ENCODE measurements around the gene TOX2. TPM values are rescaled to one million over a fixed set of nuclear protein-coding genes. Genes with fewer than 3 reads are reported as not detected.

The TOX2 gene
- total RNA-seq, 2 experiments from 2014 or later: 1.5 to 1.7 TPM

DNA sequence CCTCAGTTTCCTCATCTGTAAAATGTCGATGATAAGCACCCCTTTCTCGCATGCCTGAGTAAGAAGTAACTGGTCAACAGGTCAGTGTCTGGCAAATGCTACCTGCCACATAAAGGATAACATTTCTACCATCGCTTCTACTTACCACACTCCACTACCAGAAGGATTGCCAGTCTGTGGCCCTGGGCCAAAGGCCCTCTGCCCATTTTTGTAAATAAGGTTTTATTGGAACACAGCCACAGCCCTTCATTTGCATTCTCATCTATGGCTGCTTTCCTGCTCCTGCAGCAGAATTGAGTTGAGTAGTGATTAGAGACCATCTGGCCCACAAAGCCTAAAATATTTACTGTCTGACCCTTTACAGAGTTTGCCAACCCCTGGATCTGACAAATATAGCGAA is 121.8 kb downstream of the TOX2 start:
- no peak for ATAC-seq
- Mint-ChIP-seq H3K36me3 (ENCODE audit: low read depth) (no peaks in the 10 kb centered on the region), H3K4me3 (no peak overlapping the region), H3K27ac (no peak overlapping the region), H3K4me1 (ENCODE audit: low read depth) (peaks cover 15% of the 10 kb centered on the region), H3K9me3 (peaks cover 2% of the 10 kb centered on the region), H3K27me3 (peaks cover 13% of the 10 kb centered on the region)
- DNase-seq: no peak
- TF ChIP-seq, protein P1, sequence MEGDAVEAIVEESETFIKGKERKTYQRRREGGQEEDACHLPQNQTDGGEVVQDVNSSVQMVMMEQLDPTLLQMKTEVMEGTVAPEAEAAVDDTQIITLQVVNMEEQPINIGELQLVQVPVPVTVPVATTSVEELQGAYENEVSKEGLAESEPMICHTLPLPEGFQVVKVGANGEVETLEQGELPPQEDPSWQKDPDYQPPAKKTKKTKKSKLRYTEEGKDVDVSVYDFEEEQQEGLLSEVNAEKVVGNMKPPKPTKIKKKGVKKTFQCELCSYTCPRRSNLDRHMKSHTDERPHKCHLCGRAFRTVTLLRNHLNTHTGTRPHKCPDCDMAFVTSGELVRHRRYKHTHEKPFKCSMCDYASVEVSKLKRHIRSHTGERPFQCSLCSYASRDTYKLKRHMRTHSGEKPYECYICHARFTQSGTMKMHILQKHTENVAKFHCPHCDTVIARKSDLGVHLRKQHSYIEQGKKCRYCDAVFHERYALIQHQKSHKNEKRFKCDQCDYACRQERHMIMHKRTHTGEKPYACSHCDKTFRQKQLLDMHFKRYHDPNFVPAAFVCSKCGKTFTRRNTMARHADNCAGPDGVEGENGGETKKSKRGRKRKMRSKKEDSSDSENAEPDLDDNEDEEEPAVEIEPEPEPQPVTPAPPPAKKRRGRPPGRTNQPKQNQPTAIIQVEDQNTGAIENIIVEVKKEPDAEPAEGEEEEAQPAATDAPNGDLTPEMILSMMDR (IDR thresholded peaks at IDR 0.05): no peak
- intact Hi-C loops (cut with micrococcal nuclease): no loop called here
- ChIA-PET POLR2A (no interaction called here), CTCF (no interaction called here)

DNA sequence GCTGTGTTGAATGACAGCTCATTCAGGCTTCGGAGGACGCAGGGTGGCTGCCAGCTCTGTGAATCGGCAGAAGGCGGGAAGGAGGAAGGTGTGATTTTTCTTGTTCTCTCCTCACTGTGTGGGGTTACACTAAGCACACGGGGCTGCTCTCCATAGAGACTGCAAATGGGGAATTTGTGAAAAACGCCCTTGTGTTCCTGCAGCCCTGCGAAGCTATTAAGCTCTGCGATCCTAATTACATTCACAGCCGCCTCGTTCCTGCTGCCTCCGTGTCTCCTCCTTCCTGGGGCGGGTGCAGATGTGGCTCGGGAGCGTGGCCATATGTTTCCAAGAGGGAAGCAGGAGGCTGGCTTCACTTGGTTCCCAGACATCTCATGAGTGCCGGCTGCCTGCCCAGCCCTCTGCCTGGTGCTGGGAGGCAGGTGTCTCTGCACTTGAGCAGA is 124.0 kb downstream of the TOX2 start:
- H3K27ac Mint-ChIP-seq: no peak overlapping the region
- H3K4me1 Mint-ChIP-seq (ENCODE audit: low read depth): peaks cover 7% of the 10 kb centered on the region
- H3K4me3 Mint-ChIP-seq: no peak overlapping the region
- peaks cover 10% of the 10 kb centered on the region for H3K27me3 Mint-ChIP-seq
- POLR2A ChIA-PET: no interaction called here
- intact Hi-C loops (cut with micrococcal nuclease): no loop called here
- no peaks in the 10 kb centered on the region for H3K36me3 Mint-ChIP-seq (ENCODE audit: low read depth)
- ATAC-seq: no peak
- TF ChIP-seq, protein P1 (IDR thresholded peaks at IDR 0.05): no peak
- CTCF ChIA-PET: interaction anchor here (1.0 to 1.4 kb wide), 2 partner anchors 9 to 19 kb away, joined by 3 to 4 read pairs; no protein-coding TSS in a partner anchor
- DNase-seq: no peak
- H3K9me3 Mint-ChIP-seq: peaks cover 2% of the 10 kb centered on the region

DNA sequence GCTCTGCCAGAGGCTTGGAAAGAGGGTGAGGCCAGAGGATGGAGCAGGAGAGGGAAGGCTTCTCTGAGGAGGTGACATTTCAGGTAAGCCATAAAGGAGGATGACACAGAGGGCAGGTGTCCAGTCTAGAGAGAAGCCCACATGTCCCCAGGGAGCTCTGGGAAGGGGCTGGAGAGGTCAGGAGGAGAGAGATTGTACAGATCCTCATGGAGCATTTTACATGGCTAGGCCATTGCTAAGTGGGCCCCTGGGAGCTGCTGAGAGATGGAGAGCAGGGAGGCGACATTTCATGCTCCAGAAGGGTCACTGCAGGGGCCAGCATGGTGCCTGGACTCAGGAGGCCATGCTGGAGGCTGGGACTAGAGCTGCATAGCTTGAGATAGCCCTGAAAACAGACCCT is 124.5 kb downstream of the TOX2 start:
- peaks cover 7% of the 10 kb centered on the region for H3K4me1 Mint-ChIP-seq (ENCODE audit: low read depth)

DNA sequence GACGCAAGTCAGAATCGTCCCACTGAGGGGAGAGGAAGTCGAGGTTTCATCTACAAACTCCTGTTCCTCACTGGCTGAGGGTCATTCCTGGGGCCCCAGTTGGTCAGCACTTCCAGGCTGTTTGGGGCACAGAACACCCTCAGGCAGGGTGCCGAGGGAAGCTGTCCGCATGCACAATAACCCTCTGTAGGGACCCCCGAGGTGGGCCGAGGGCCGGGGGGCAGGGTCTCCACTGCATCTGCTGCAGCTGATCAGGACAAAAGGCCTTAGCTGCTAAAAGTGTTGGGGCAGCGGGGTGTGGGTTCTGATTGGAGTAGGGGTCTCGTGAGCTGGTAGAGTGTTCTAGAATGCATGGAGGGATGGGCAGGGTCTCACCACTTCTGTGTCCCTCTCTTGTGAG is 125.1 kb downstream of the TOX2 start:
- Mint-ChIP-seq H3K4me3 (no peak overlapping the region), H3K4me1 (ENCODE audit: low read depth) (peaks cover 6% of the 10 kb centered on the region), H3K27ac (no peak overlapping the region), H3K27me3 (peaks cover 9% of the 10 kb centered on the region), H3K36me3 (ENCODE audit: low read depth) (no peaks in the 10 kb centered on the region), H3K9me3 (peaks cover 2% of the 10 kb centered on the region)
- ATAC-seq: no peak
- TF ChIP-seq, protein P1 (IDR thresholded peaks at IDR 0.05): no peak
- ChIA-PET CTCF (interaction anchor here (1.3 to 1.4 kb wide), 3 partner anchors 9 to 21 kb away, joined by 3 to 4 read pairs (median 3); no protein-coding TSS in a partner anchor), POLR2A (interaction anchor here (1.5 kb wide), 1 partner anchor 20 kb away, joined by 3 read pairs; no protein-coding TSS in a partner anchor)
- intact Hi-C loops (cut with micrococcal nuclease): no loop called here
- DNase-seq: no peak

More for the DNA sequence above, 124.5 kb downstream of the TOX2 start:
- H3K27me3 Mint-ChIP-seq: peaks cover 10% of the 10 kb centered on the region
- ChIA-PET POLR2A (no interaction called here), CTCF (interaction anchor here (1.0 to 1.4 kb wide), 2 partner anchors 9 to 18 kb away, joined by 3 to 4 read pairs; no protein-coding TSS in a partner anchor)
- intact Hi-C loops (cut with micrococcal nuclease): no loop called here
- H3K9me3 Mint-ChIP-seq: peaks cover 2% of the 10 kb centered on the region
- ATAC-seq (no peak), DNase-seq (no peak)
- no peak overlapping the region for H3K4me3 Mint-ChIP-seq
- TF ChIP-seq, protein P1 (IDR thresholded peaks at IDR 0.05): no peak
- H3K27ac Mint-ChIP-seq: no peak overlapping the region
- H3K36me3 Mint-ChIP-seq (ENCODE audit: low read depth): no peaks in the 10 kb centered on the region

DNA sequence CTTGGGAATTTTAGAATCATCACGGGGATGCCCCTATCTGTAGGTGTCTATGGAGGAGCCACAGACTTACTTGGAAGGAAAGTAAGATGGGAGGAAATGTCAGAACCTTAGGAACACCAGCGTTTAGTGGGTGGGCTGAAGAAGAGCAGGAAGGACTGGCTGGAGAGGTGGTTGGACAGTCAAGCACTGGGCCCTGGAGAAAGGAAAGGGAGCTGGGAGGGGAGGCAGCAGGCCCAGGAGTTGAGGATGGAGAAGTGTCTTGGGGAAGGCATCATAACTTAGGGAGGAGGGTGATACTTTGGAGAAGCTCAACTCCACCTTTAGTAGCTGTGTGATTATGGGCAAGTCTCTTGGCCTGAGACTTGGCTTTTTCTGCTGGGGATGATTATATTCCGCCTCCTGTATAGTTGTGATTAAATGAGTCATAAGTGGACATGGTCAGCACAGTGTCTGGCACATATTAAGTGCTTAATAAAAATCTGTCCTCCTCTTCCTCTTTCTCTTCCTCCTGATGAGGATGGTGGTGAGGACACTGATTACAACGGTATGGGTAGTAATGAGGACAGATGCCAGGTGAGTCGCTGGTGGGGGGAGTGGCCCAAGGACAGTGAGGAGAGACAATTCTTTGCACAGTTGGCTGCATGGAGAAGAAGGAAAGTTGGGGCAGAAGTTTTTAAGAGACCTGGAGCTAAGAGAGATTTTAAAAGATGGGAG is 125.7 kb downstream of the TOX2 start:
- ChIA-PET CTCF (interaction anchor here (1.3 to 1.4 kb wide), 2 partner anchors 10 to 20 kb away, joined by 3 read pairs; no protein-coding TSS in a partner anchor), POLR2A (interaction anchor here (1.5 kb wide), 1 partner anchor 21 kb away, joined by 3 read pairs; no protein-coding TSS in a partner anchor)
- ATAC-seq (no peak), DNase-seq (no peak)
- H3K27ac Mint-ChIP-seq: no peak overlapping the region
- H3K9me3 Mint-ChIP-seq: no peaks in the 10 kb centered on the region
- H3K4me3 Mint-ChIP-seq: no peak overlapping the region
- peaks cover 7% of the 10 kb centered on the region for H3K27me3 Mint-ChIP-seq
- no peaks in the 10 kb centered on the region for H3K36me3 Mint-ChIP-seq (ENCODE audit: low read depth)
- intact Hi-C loops (cut with micrococcal nuclease): no loop called here
- H3K4me1 Mint-ChIP-seq (ENCODE audit: low read depth): no peaks in the 10 kb centered on the region
- TF ChIP-seq, protein P1 (IDR thresholded peaks at IDR 0.05): no peak

All from activated CD8-positive, alpha-beta T cell treated with anti-CD3 and anti-CD28 coated beads for 36 hours (primary cell).